ACC112 (cell line): ENCODE data around the gene MED28.
"Not testable (repeated sequence)": the region's sequence is repeated elsewhere in the genome, so short reads cannot be mapped to it uniquely, and the experiment has no call there.

Source experiments
- H2AFZ ChIP-seq: fragments of 200-600 bp; sonication (generic); one replicate; pipeline ENCODE4 v1.6.0; 2017; ENCODE audit warnings: antibody characterized with exemption, low read length; ENCODE audit not compliant: unreplicated experiment
- H3K27ac ChIP-seq: fragments of 200-600 bp; sonication (generic); 2 replicates; pipeline ENCODE4 v1.5.1; 2014; ENCODE audit warnings: low read depth, mild to moderate bottlenecking, antibody characterized with exemption, low read length, moderate library complexity
- H3K27me3 ChIP-seq: fragments of 200-600 bp; sonication (generic); 2 replicates; pipeline ENCODE4 v1.6.1; 2014; ENCODE audit warnings: mild to moderate bottlenecking, antibody characterized with exemption, low read length, moderate library complexity, mixed read lengths; ENCODE audit not compliant: insufficient read depth
- H3K36me3 ChIP-seq: fragments of 200-600 bp; sonication (generic); 2 replicates; pipeline ENCODE4 v1.6.1; 2016; ENCODE audit warnings: mild to moderate bottlenecking, antibody characterized with exemption, low read length, moderate library complexity, mixed read lengths; ENCODE audit not compliant: insufficient read depth
- H3K4me1 ChIP-seq: fragments of 200-600 bp; sonication (generic); one replicate; pipeline ENCODE4 v1.6.1; 2016; ENCODE audit warnings: low read length, mixed read lengths; ENCODE audit not compliant: insufficient read depth, unreplicated experiment, control insufficient read depth
- H3K4me3 ChIP-seq: fragments of 200-600 bp; sonication (generic); 2 replicates; pipeline ENCODE4 v1.5.1; 2014; ENCODE audit warnings: mild to moderate bottlenecking, low read depth, low read length
- H3K79me2 ChIP-seq: fragments of 200-600 bp; sonication (generic); one replicate; pipeline ENCODE4 v1.6.0; 2016; ENCODE audit warnings: low read length; ENCODE audit not compliant: control insufficient read depth, unreplicated experiment, insufficient read depth

MED28 gene

GRCh38 chr4:17642398-17642783 lies 27.9 kb downstream of the MED28 start:
- H3K79me2 ChIP-seq = no peaks in the 10 kb centered on the region
- H2AFZ ChIP-seq = no peak overlapping the region
- no peak overlapping the region for H3K4me3 ChIP-seq
- H3K27ac ChIP-seq = no peak overlapping the region
- no peaks in the 10 kb centered on the region for H3K4me1 ChIP-seq
- 0 out of 2 replicates have a peak, but pooled peaks cover 4% of the 10 kb centered on the region for H3K36me3 ChIP-seq
- H3K27me3 ChIP-seq = no peaks in the 10 kb centered on the region

GRCh38 chr4:17646693-17647092 lies 32.3 kb downstream of the MED28 start:
- Histone ChIP-seq H3K79me2 (no peaks in the 10 kb centered on the region), H3K4me3 (no peak overlapping the region), H3K27me3 (peaks cover 5% of the 10 kb centered on the region; the same call in 1 of the 2 replicates), H2AFZ (no peak overlapping the region), H3K4me1 (no peaks in the 10 kb centered on the region), H3K36me3 (0 out of 2 replicates have a peak, but pooled peaks cover 4% of the 10 kb centered on the region), H3K27ac (no peak overlapping the region)

GRCh38 chr4:17647176-17647806 lies 32.9 kb downstream of the MED28 start:
- Histone ChIP-seq H3K4me1 (no peaks in the 10 kb centered on the region), H2AFZ (no peak overlapping the region), H3K79me2 (no peaks in the 10 kb centered on the region), H3K36me3 (0 out of 2 replicates have a peak, but pooled peaks cover 3% of the 10 kb centered on the region), H3K27me3 (peaks cover 5% of the 10 kb centered on the region; the same call in 1 of the 2 replicates), H3K4me3 (no peak overlapping the region), H3K27ac (no peak overlapping the region)

- no peaks in the 10 kb centered on the region for H3K4me1 ChIP-seq
- H3K36me3 ChIP-seq = no peaks in the 10 kb centered on the region
- H3K4me3 ChIP-seq = no peak overlapping the region
- peaks cover 5% of the 10 kb centered on the region; the same call in 1 of the 2 replicates for H3K27me3 ChIP-seq
- H3K27ac ChIP-seq = no peak overlapping the region
- no peaks in the 10 kb centered on the region for H3K79me2 ChIP-seq
- no peak overlapping the region for H2AFZ ChIP-seq
Measured at GRCh38 chr4:17647927-17648326, 33.5 kb downstream of the MED28 start.

- Histone ChIP-seq H3K4me3 (no peak overlapping the region), H3K27ac (no peak overlapping the region), H2AFZ (no peak overlapping the region), H3K36me3 (no peaks in the 10 kb centered on the region), H3K79me2 (no peaks in the 10 kb centered on the region), H3K4me1 (no peaks in the 10 kb centered on the region), H3K27me3 (peaks cover 9% of the 10 kb centered on the region)
Measured at GRCh38 chr4:17650406-17650805, 36.0 kb downstream of the MED28 start.

- no peak overlapping the region for H3K4me3 ChIP-seq
- H3K36me3 ChIP-seq = no peaks in the 10 kb centered on the region
- no peaks in the 10 kb centered on the region for H3K4me1 ChIP-seq
- H3K27ac ChIP-seq = no peak overlapping the region
- peaks cover 36% of the 10 kb centered on the region for H3K27me3 ChIP-seq
- no peaks in the 10 kb centered on the region for H3K79me2 ChIP-seq
- no peak overlapping the region for H2AFZ ChIP-seq
Measured at GRCh38 chr4:17654701-17655100, 40.3 kb downstream of the MED28 start.

- H3K4me1 ChIP-seq = no peaks in the 10 kb centered on the region
- H3K79me2 ChIP-seq = no peaks in the 10 kb centered on the region
- no peak overlapping the region for H2AFZ ChIP-seq
- H3K36me3 ChIP-seq = no peaks in the 10 kb centered on the region
- no peak overlapping the region for H3K4me3 ChIP-seq
- peaks cover 30% of the 10 kb centered on the region for H3K27me3 ChIP-seq
- H3K27ac ChIP-seq = no peak overlapping the region
Measured at GRCh38 chr4:17657090-17657489, 42.6 kb downstream of the MED28 start.

GRCh38 chr4:17657849-17658248 lies 43.4 kb downstream of the MED28 start:
- Histone ChIP-seq H3K79me2 (no peaks in the 10 kb centered on the region), H3K36me3 (no peaks in the 10 kb centered on the region), H3K27me3 (peaks cover 30% of the 10 kb centered on the region), H3K4me1 (no peaks in the 10 kb centered on the region), H3K27ac (no peak overlapping the region), H3K4me3 (no peak overlapping the region), H2AFZ (no peak overlapping the region)

- not testable (repeated sequence) for H3K4me1 ChIP-seq, H3K79me2 ChIP-seq
- peaks cover 30% of the 10 kb centered on the region for H3K27me3 ChIP-seq
Measured at GRCh38 chr4:17659196-17659595, 44.8 kb downstream of the MED28 start.

GRCh38 chr4:17662694-17663093 lies 48.3 kb downstream of the MED28 start:
- Histone ChIP-seq H3K4me1 (no peaks in the 10 kb centered on the region), H3K4me3 (no peak overlapping the region), H3K27me3 (peaks cover 9% of the 10 kb centered on the region), H3K79me2 (no peaks in the 10 kb centered on the region), H3K27ac (no peak overlapping the region), H2AFZ (no peak overlapping the region), H3K36me3 (no peaks in the 10 kb centered on the region)

More at GRCh38 chr4:17659196-17659595, 44.8 kb downstream of the MED28 start:
- H3K36me3 ChIP-seq, H3K27ac ChIP-seq, H2AFZ ChIP-seq, H3K4me3 ChIP-seq: not testable (repeated sequence)

GRCh38 chr4:17664755-17665154 lies 50.3 kb downstream of the MED28 start:
- Histone ChIP-seq H3K27ac (no peak overlapping the region), H3K4me3 (no peak overlapping the region), H3K36me3 (no peaks in the 10 kb centered on the region), H3K79me2 (no peaks in the 10 kb centered on the region), H3K27me3 (peaks cover 5% of the 10 kb centered on the region), H2AFZ (no peak overlapping the region), H3K4me1 (no peaks in the 10 kb centered on the region)
